OCI-LY3 (cell line): ENCODE measurements around the gene S100Z.
"Not testable (repeated sequence)": the region's sequence is repeated elsewhere in the genome, so short reads cannot be mapped to it uniquely, and the experiment has no call there.

Experiments used
- CTCF ChIP-seq: fragments of 200-600, 300-600 bp; sonication (generic); IDR thresholded peaks from 2 replicates; pipeline ENCODE4 v1.5.1; 2014; ENCODE audit warnings: antibody characterized with exemption, low read length, low read depth
- EZH2phosphoT487 ChIP-seq: fragments of 200-600 bp; shearing (Covaris generic); IDR thresholded peaks from 2 replicates; pipeline ENCODE4 v1.6.1; 2018; ENCODE audit warnings: antibody characterized with exemption, mixed run types, low read depth

GRCh38 chr5:76914671-76915070 is 64.9 kb downstream of the S100Z start:
- TF ChIP-seq CTCF, EZH2phosphoT487: not testable (repeated sequence)
